Thymus (tissue), 11 donors: ENCODE data around the gene ACSBG1. TPM values are rescaled to one million over a fixed set of nuclear protein-coding genes. Genes with fewer than 3 reads are reported as not detected.

ENCODE experiments used
- DNase-seq, 9 donors: peaks; one replicate each; pipeline ENCODE4 v3.0.0-alpha.2; 2013; ENCODE audit warnings: low spot score in 9 of 9, low read depth in 6 of 9, missing footprints in 1 of 9
- H3K27ac ChIP-seq, 2 donors: one replicate each; pipeline ENCODE4 v1.5.1; 2013; ENCODE audit warnings: control low read depth in 1 of 2, low read depth in 1 of 2, low read length in 1 of 2, mild to moderate bottlenecking in 1 of 2, moderate library complexity in 1 of 2
- H3K27me3 ChIP-seq, 2 donors: one replicate each; pipeline ENCODE4 v1.5.1; 2013; ENCODE audit warnings: low read length in 1 of 2; ENCODE audit not compliant: control insufficient read depth in 2 of 2, insufficient read depth in 1 of 2
- H3K36me3 ChIP-seq, 2 donors: one replicate each; pipeline ENCODE4 v1.5.1; 2013; ENCODE audit warnings: low read length in 1 of 2, mild to moderate bottlenecking in 1 of 2, moderate library complexity in 1 of 2; ENCODE audit not compliant: control insufficient read depth in 2 of 2, insufficient read depth in 2 of 2
- H3K4me1 ChIP-seq, 2 donors: one replicate each; pipeline ENCODE4 v1.5.1; 2013; ENCODE audit warnings: low read length in 2 of 2; ENCODE audit not compliant: control insufficient read depth in 2 of 2, insufficient read depth in 2 of 2
- H3K4me3 ChIP-seq, 2 donors: one replicate each; pipeline ENCODE4 v1.5.1; 2013; ENCODE audit warnings: low read length in 2 of 2, control low read depth in 1 of 2, mild to moderate bottlenecking in 1 of 2
- H3K9me3 ChIP-seq, 2 donors: one replicate each; pipeline ENCODE4 v1.5.1; 2013; ENCODE audit warnings: low read length in 1 of 2, mild to moderate bottlenecking in 1 of 2; ENCODE audit not compliant: control insufficient read depth in 2 of 2, insufficient read depth in 1 of 2
- WGBS: extraction: QIAGEN DNeasy Blood & Tissue Kit; methylation state at CpG from one replicate; pipeline ENCODE4 v1.1.7; 2013; 5-methylcytosine and 5-hydroxymethylcytosine counted together
- polyA plus RNA-seq: library from polyadenylated mRNA; stranded (reverse); fragments of 200-250 nt; gene quantifications from one replicate; pipeline ENCODE4 v1.2.3, GENCODE V29; 2013
- total RNA-seq: library from RNA; stranded (reverse); fragments of 120-200 nt; gene quantifications from one replicate; pipeline ENCODE4 v1.2.4, GENCODE V29; 2013
- donor health status: healthy.

Gene ACSBG1
- total and polyA plus RNA-seq, 2 donors = 1.1 to 7.9 TPM

GRCh38 chr15:78266806-78267205 is 32.4 kb upstream of the ACSBG1 start:
- DNase-seq = no peak
- H3K27ac ChIP-seq = no peak overlapping the region
- peaks cover 0 to 5% of the 10 kb centered on the region in 2 donors for H3K27me3 ChIP-seq
- no peak overlapping the region for H3K4me3 ChIP-seq
- H3K9me3 ChIP-seq = no peaks in the 10 kb centered on the region
- peaks cover 0 to 8% of the 10 kb centered on the region in 2 donors for H3K36me3 ChIP-seq
- WGBS = 98% methylated on average over 2 of the region's 2 CpGs
- H3K4me1 ChIP-seq = peaks cover 8 to 15% of the 10 kb centered on the region in 2 donors

GRCh38 chr15:78266229-78266628 is 31.9 kb upstream of the ACSBG1 start:
- Histone ChIP-seq H3K27ac (no peak overlapping the region), H3K4me3 (no peak overlapping the region)
- no peak for DNase-seq

GRCh38 chr15:78265752-78266224 is 31.4 kb upstream of the ACSBG1 start:
- H3K36me3 ChIP-seq = peaks cover 0 to 2% of the 10 kb centered on the region in 2 donors
- H3K4me1 ChIP-seq = peaks cover 8 to 15% of the 10 kb centered on the region in 2 donors
- no peaks in the 10 kb centered on the region for H3K9me3 ChIP-seq
- WGBS = 88% methylated on average over 9 of the region's 9 CpGs
- no peak overlapping the region for H3K27ac ChIP-seq
- DNase-seq = no peak
- H3K27me3 ChIP-seq = peaks cover 0 to 5% of the 10 kb centered on the region in 2 donors
- no peak overlapping the region for H3K4me3 ChIP-seq

More at GRCh38 chr15:78266229-78266628, 31.9 kb upstream of the ACSBG1 start:
- Histone ChIP-seq H3K27me3 (peaks cover 0 to 5% of the 10 kb centered on the region in 2 donors), H3K4me1 (peaks cover 8 to 15% of the 10 kb centered on the region in 2 donors), H3K9me3 (no peaks in the 10 kb centered on the region), H3K36me3 (peaks cover 0 to 6% of the 10 kb centered on the region in 2 donors)

- peak in 1 of 9 donors; percentile 22 for DNase-seq
- Histone ChIP-seq H3K4me3 (peak overlapping the region; percentile 69 to 72), H3K36me3 (no peaks in the 10 kb centered on the region), H3K27ac (peak overlapping the region; percentile 9 to 68), H3K27me3 (peaks cover 0 to 5% of the 10 kb centered on the region in 2 donors), H3K4me1 (peaks cover 8 to 15% of the 10 kb centered on the region in 2 donors), H3K9me3 (no peaks in the 10 kb centered on the region)
- WGBS = 66% methylated on average over 12 of the region's 12 CpGs
Measured at GRCh38 chr15:78265137-78265460, 30.7 kb upstream of the ACSBG1 start.

GRCh38 chr15:78264304-78265136 is 30.2 kb upstream of the ACSBG1 start, which contains the start of gene DNAJA4:
DNAJA4 (plus strand) TSS chr15:78264562; CDS start chr15:78264764, 202 bp downstream.
- H3K9me3 ChIP-seq = no peaks in the 10 kb centered on the region
- H3K27ac ChIP-seq = peak within 1 kb of the TSS; percentile 9 to 68
- peak in 8 of 9 donors; percentile 16 to 77 (median 49) for DNase-seq
- 8% methylated on average over 107 of the region's 107 CpGs for WGBS
- H3K4me1 ChIP-seq = peaks cover 8 to 15% of the 10 kb centered on the region in 2 donors
- peak within 1 kb of the TSS; percentile 69 to 72 for H3K4me3 ChIP-seq
- H3K36me3 ChIP-seq = no peaks in the 10 kb centered on the region
- H3K27me3 ChIP-seq = peaks cover 0 to 5% of the 10 kb centered on the region in 2 donors

GRCh38 chr15:78263907-78264303 is 29.5 kb upstream of the ACSBG1 start:
- 96% methylated on average over 23 of the region's 23 CpGs for WGBS
- peak overlapping the region in 1 of 2 donors; percentile 68 for H3K27ac ChIP-seq
- H3K9me3 ChIP-seq = no peaks in the 10 kb centered on the region
- H3K4me3 ChIP-seq = peak overlapping the region in 1 of 2 donors; percentile 72
- H3K4me1 ChIP-seq = peaks cover 8 to 15% of the 10 kb centered on the region in 2 donors
- no peaks in the 10 kb centered on the region for H3K36me3 ChIP-seq
- H3K27me3 ChIP-seq = peaks cover 0 to 5% of the 10 kb centered on the region in 2 donors
- no peak for DNase-seq

GRCh38 chr15:78263351-78263781 is 29.0 kb upstream of the ACSBG1 start:
- H3K4me1 ChIP-seq = peaks cover 8 to 15% of the 10 kb centered on the region in 2 donors
- no peaks in the 10 kb centered on the region for H3K36me3 ChIP-seq
- H3K9me3 ChIP-seq = no peaks in the 10 kb centered on the region
- H3K4me3 ChIP-seq = no peak overlapping the region
- H3K27ac ChIP-seq = no peak overlapping the region
- H3K27me3 ChIP-seq = peaks cover 0 to 5% of the 10 kb centered on the region in 2 donors
- WGBS = 98% methylated on average over 7 of the region's 7 CpGs
- no peak for DNase-seq

- peaks cover 0 to 5% of the 10 kb centered on the region in 2 donors for H3K27me3 ChIP-seq
- H3K4me1 ChIP-seq = peaks cover 8 to 15% of the 10 kb centered on the region in 2 donors
- WGBS = 96% methylated on average over 3 of the region's 3 CpGs
- H3K36me3 ChIP-seq = no peaks in the 10 kb centered on the region
- H3K4me3 ChIP-seq = no peak overlapping the region
- DNase-seq = no peak
- H3K27ac ChIP-seq = no peak overlapping the region
- H3K9me3 ChIP-seq = no peaks in the 10 kb centered on the region
Measured at GRCh38 chr15:78261062-78261461, 26.7 kb upstream of the ACSBG1 start.

GRCh38 chr15:78260489-78260888 is 26.1 kb upstream of the ACSBG1 start:
- H3K4me3 ChIP-seq = no peak overlapping the region
- H3K27me3 ChIP-seq = peaks cover 0 to 5% of the 10 kb centered on the region in 2 donors
- no peaks in the 10 kb centered on the region for H3K36me3 ChIP-seq
- no peaks in the 10 kb centered on the region for H3K9me3 ChIP-seq
- 88% methylated on average over 2 of the region's 2 CpGs for WGBS
- DNase-seq = no peak
- H3K4me1 ChIP-seq = peaks cover 5 to 9% of the 10 kb centered on the region in 2 donors
- no peak overlapping the region for H3K27ac ChIP-seq
